ENCODE measurements around the gene RRBP1.
A peak's percentile ranks its signal among the peaks of the same experiment; 100 is the strongest.
"Not testable (repeated sequence)": the region's sequence is repeated elsewhere in the genome, so short reads cannot be mapped to it uniquely, and the experiment has no call there.

The RRBP1 gene

GRCh38 chr20:17707951-17708350 lies 25.9 kb upstream of the RRBP1 start:
- not testable (repeated sequence) for DNase-seq

- no peak for DNase-seq
These were observed 24.6 kb upstream of the RRBP1 start for GRCh38 chr20:17706632-17707031.

GRCh38 chr20:17705916-17706315 lies 23.9 kb upstream of the RRBP1 start:
- no peak for DNase-seq

GRCh38 chr20:17704589-17705317 lies 22.7 kb upstream of the RRBP1 start:
- DNase-seq = no peak

- DNase-seq = no peak
These were observed 19.8 kb upstream of the RRBP1 start for GRCh38 chr20:17701826-17702225.

- DNase-seq = no peak
These were observed 18.6 kb upstream of the RRBP1 start for GRCh38 chr20:17700637-17701036.

- peak; percentile 22 for DNase-seq
These were observed 17.9 kb upstream of the RRBP1 start, which contains the start of gene BANF2 for GRCh38 chr20:17699931-17700351. BANF2 (plus strand) TSS chr20:17699966; CDS start chr20:17725026, 25,060 bp downstream.

- no peak for DNase-seq
These were observed 16.3 kb upstream of the RRBP1 start for GRCh38 chr20:17698384-17698783.

- DNase-seq = peak; percentile 55
These were observed 15.1 kb upstream of the RRBP1 start for GRCh38 chr20:17697171-17697570.

GRCh38 chr20:17696287-17696686 lies 14.2 kb upstream of the RRBP1 start:
- DNase-seq = no peak

- DNase-seq = no peak
These were observed 12.7 kb upstream of the RRBP1 start for GRCh38 chr20:17694767-17695166.

GRCh38 chr20:17693444-17694001 lies 11.5 kb upstream of the RRBP1 start:
- DNase-seq = no peak

GRCh38 chr20:17691758-17692157 lies 9.7 kb upstream of the RRBP1 start:
- no peak for DNase-seq

GRCh38 chr20:17690144-17690543 lies 8.1 kb upstream of the RRBP1 start:
- no peak for DNase-seq

- no peak for DNase-seq
These were observed 6.9 kb upstream of the RRBP1 start for GRCh38 chr20:17688965-17689364.

- DNase-seq = no peak
These were observed 5.8 kb upstream of the RRBP1 start for GRCh38 chr20:17687800-17688199.

GRCh38 chr20:17685168-17685567 lies 3.1 kb upstream of the RRBP1 start:
- DNase-seq = no peak

- no peak for DNase-seq
These were observed 2.2 kb upstream of the RRBP1 start for GRCh38 chr20:17684077-17684888.

GRCh38 chr20:17683218-17684076 lies 1.4 kb upstream of the RRBP1 start:
- no peak for DNase-seq

- DNase-seq = no peak
These were observed 802 bp upstream of the RRBP1 start for GRCh38 chr20:17682889-17683198.

GRCh38 chr20:17681726-17682102 lies 328 bp downstream of the RRBP1 start:
- no peak for DNase-seq

GRCh38 chr20:17680836-17681725 lies 961 bp downstream of the RRBP1 start:
- DNase-seq = peak; percentile 45

Measured in NCI-H2171 treated with DMSO at 0.1 percent for 48 hours (cell line).